ENCODE measurements around the gene TMEM245.

DNA sequence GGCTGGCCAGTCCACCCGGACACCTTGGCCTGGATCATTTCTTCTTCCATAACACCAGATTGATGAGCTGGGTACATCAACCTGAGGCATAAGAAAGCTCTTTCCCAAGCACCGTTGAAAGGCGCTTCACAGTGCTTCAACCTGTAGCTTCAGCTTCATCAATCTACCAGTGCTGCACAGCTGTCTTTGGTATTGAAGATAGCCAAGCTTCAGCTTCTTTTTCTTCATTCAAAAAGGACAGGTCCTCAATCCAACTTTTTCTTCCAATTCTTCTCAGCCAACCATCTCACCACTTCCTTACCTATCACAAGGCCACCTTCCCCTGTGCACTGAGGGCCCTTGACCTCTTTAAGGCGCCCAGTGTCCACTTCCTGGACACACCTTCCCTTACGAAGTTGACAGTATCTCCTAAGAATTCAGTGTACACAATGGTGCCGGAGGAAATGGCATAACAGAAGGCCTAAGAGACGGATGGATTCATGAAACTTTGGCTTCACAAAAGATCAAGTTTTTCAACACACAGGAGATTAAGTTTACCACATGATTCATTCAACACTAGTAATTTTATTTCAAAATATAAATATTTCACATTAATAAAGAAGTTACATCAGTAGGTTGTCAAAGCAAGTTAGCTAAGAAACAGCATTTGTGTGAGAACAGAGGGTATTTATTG lies 105.0 kb downstream of the TMEM245 start:
- TF ChIP-seq, protein P1, sequence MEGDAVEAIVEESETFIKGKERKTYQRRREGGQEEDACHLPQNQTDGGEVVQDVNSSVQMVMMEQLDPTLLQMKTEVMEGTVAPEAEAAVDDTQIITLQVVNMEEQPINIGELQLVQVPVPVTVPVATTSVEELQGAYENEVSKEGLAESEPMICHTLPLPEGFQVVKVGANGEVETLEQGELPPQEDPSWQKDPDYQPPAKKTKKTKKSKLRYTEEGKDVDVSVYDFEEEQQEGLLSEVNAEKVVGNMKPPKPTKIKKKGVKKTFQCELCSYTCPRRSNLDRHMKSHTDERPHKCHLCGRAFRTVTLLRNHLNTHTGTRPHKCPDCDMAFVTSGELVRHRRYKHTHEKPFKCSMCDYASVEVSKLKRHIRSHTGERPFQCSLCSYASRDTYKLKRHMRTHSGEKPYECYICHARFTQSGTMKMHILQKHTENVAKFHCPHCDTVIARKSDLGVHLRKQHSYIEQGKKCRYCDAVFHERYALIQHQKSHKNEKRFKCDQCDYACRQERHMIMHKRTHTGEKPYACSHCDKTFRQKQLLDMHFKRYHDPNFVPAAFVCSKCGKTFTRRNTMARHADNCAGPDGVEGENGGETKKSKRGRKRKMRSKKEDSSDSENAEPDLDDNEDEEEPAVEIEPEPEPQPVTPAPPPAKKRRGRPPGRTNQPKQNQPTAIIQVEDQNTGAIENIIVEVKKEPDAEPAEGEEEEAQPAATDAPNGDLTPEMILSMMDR (IDR thresholded peaks at IDR 0.05; ENCODE audit: low read depth, low read length) = no peak
- no peak for TF ChIP-seq POLR2A (IDR thresholded peaks at IDR 0.05; ENCODE audit: extremely low read depth, insufficient read length)
